ENCODE data around the gene MSH5.

MSH5 gene

GRCh38 chr6:31739639-31740396, at the start of gene MSH5:
Gene MSH5, plus strand, starts transcription at chr6:31740005. Its CDS starts 462 bp downstream, at chr6:31740467.
- peak; percentile 99 for DNase-seq (ENCODE audit: low read depth, low spot score)
- TF ChIP-seq CTCF (IDR thresholded peaks at IDR 0.05; ENCODE audit: low read depth, low read length) = no peak
- H3K4me3 ChIP-seq (ENCODE audit: low read depth, low read length) = peak within 1 kb of the TSS; percentile 82
- in situ Hi-C loops (cut with HindIII; ENCODE audit: low sequenced_read_pairs) = no loop called here

GRCh38 chr6:31690231-31691077, 49.4 kb upstream of the MSH5 start:
- TF ChIP-seq CTCF (IDR thresholded peaks at IDR 0.05; ENCODE audit: low read depth, low read length) = no peak
- in situ Hi-C loops (cut with HindIII; ENCODE audit: low sequenced_read_pairs) = no loop called here
- DNase-seq (ENCODE audit: low read depth, low spot score) = no peak
- no peak overlapping the region for H3K4me3 ChIP-seq (ENCODE audit: low read depth, low read length)

GRCh38 chr6:31691078-31691463, 48.7 kb upstream of the MSH5 start:
- in situ Hi-C loops (cut with HindIII; ENCODE audit: low sequenced_read_pairs) = no loop called here

GRCh38 chr6:31691564-31692108, 48.2 kb upstream of the MSH5 start:
- in situ Hi-C loops (cut with HindIII; ENCODE audit: low sequenced_read_pairs) = no loop called here
- TF ChIP-seq CTCF (IDR thresholded peaks at IDR 0.05; ENCODE audit: low read depth, low read length) = no peak
- no peak for DNase-seq (ENCODE audit: low read depth, low spot score)
- no peak overlapping the region for H3K4me3 ChIP-seq (ENCODE audit: low read depth, low read length)

More at GRCh38 chr6:31691078-31691463, 48.7 kb upstream of the MSH5 start:
- no peak overlapping the region for H3K4me3 ChIP-seq (ENCODE audit: low read depth, low read length)
- TF ChIP-seq CTCF (IDR thresholded peaks at IDR 0.05; ENCODE audit: low read depth, low read length) = no peak
- no peak for DNase-seq (ENCODE audit: low read depth, low spot score)

- in situ Hi-C loops (cut with HindIII; ENCODE audit: low sequenced_read_pairs) = no loop called here
- H3K4me3 ChIP-seq (ENCODE audit: low read depth, low read length) = no peak overlapping the region
- no peak for TF ChIP-seq CTCF (IDR thresholded peaks at IDR 0.05; ENCODE audit: low read depth, low read length)
- DNase-seq (ENCODE audit: low read depth, low spot score) = no peak
Observed at GRCh38 chr6:31692353-31692752, 47.5 kb upstream of the MSH5 start.

- in situ Hi-C loops (cut with HindIII; ENCODE audit: low sequenced_read_pairs) = no loop called here
- no peak overlapping the region for H3K4me3 ChIP-seq (ENCODE audit: low read depth, low read length)
- no peak for DNase-seq (ENCODE audit: low read depth, low spot score)
- TF ChIP-seq CTCF (IDR thresholded peaks at IDR 0.05; ENCODE audit: low read depth, low read length) = no peak
Observed at GRCh38 chr6:31692886-31693285, 46.9 kb upstream of the MSH5 start.

All from astrocyte of the spinal cord (primary cell).